ENCODE data around the gene KCND3.

KCND3 gene

DNA sequence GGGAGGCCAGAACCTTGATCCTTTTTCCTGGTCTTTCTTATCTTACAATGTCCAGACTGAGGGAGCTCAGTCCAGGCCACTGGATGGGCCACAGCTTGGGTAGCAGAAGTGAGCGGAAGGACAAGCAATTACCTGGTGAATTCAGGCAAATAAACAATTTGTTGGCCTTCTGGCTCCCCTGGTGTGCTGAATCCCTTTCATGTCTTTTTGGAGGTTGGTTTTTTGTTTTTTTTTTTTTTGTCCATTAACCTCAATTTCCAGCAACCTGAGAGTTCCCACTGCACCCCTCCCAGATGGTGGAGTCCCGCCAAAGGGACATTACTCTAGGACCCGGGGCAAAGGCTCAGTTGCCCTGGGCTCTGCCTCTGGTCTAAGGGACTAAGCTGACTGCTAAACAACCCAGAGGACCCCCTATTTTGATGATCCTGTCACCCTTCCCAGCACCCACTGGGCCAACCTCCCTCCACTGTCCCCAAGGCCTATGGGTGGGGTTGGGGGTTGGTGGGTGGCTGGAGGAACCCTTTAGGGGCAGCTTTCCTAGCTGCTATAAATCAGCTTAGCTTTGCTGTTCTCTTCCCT is 85.5 kb downstream of the KCND3 start:
- no peak for DNase-seq (ENCODE audit: low read depth in 1 of 2, low spot score in 1 of 2)
- Histone ChIP-seq H3K27me3 (ENCODE audit: insufficient read depth, poor library complexity, severe bottlenecking) (no peaks in the 10 kb centered on the region), H3K4me3 (replicated peaks; ENCODE audit: insufficient read depth, low read length) (no peak overlapping the region), H3K27ac (replicated peaks) (no peak overlapping the region)
- TF ChIP-seq POLR2AphosphoS5 (IDR thresholded peaks at IDR 0.05; ENCODE audit: low read depth), result no peak

DNA sequence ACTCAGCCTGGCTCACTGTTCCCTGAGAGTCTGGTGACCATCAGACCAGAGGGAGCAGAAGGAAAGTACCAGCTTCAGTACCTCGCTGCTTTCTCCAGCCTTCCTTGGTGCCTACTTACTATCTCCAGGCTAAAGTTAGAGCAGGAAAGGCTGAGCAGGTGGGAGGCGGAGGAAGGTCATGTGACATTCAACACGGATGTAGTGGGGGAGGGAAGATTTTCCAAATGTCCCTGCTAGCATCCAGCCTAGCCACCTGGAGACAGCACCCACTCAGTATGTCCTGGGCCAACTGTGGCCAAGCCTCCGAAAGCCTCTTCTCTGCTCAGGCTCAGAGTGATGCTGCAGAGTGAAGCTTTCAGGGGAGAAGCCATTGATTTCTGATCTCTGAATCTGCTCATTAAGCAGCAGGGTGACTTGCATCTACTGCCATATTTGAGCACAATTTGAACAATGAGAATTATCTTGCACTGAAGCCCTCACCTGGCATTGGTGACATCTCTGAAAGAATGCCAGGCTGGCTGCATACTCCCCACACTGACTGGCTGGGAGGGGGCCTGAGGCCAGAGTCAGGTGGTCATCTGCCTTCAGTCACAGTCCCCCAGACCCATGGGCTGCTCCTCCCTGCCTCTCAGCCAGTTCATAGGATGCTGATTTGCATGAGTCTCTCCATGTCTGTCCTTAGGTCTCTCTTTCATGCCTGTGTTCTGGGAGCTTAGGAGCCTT is 86.2 kb downstream of the KCND3 start:
- H3K27ac ChIP-seq (replicated peaks), result no peak overlapping the region
- DNase-seq (ENCODE audit: low read depth in 1 of 2, low spot score in 1 of 2), result no peak
- no peak for TF ChIP-seq POLR2AphosphoS5 (IDR thresholded peaks at IDR 0.05; ENCODE audit: low read depth)
- TF ChIP-seq REST (IDR thresholded peaks at IDR 0.05; ENCODE audit: insufficient replicate concordance, low read depth), result no peak
- TF ChIP-seq SPI1 (IDR thresholded peaks at IDR 0.05; ENCODE audit: borderline replicate concordance, low read depth), result no peak
- TF ChIP-seq GABPA (IDR thresholded peaks at IDR 0.05; ENCODE audit: low read depth), result no peak
- TF ChIP-seq, protein P1, sequence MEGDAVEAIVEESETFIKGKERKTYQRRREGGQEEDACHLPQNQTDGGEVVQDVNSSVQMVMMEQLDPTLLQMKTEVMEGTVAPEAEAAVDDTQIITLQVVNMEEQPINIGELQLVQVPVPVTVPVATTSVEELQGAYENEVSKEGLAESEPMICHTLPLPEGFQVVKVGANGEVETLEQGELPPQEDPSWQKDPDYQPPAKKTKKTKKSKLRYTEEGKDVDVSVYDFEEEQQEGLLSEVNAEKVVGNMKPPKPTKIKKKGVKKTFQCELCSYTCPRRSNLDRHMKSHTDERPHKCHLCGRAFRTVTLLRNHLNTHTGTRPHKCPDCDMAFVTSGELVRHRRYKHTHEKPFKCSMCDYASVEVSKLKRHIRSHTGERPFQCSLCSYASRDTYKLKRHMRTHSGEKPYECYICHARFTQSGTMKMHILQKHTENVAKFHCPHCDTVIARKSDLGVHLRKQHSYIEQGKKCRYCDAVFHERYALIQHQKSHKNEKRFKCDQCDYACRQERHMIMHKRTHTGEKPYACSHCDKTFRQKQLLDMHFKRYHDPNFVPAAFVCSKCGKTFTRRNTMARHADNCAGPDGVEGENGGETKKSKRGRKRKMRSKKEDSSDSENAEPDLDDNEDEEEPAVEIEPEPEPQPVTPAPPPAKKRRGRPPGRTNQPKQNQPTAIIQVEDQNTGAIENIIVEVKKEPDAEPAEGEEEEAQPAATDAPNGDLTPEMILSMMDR (IDR thresholded peaks at IDR 0.05; ENCODE audit: insufficient read depth, low read length), result no peak
- H3K4me3 ChIP-seq (replicated peaks; ENCODE audit: insufficient read depth, low read length), result no peak overlapping the region
- no peaks in the 10 kb centered on the region for H3K27me3 ChIP-seq (ENCODE audit: insufficient read depth, poor library complexity, severe bottlenecking)

GRCh38 chr1:111895469-111895868 is 94.0 kb downstream of the KCND3 start:
- no peak overlapping the region for H3K4me3 ChIP-seq (replicated peaks; ENCODE audit: insufficient read depth, low read length)
- no peak for DNase-seq (ENCODE audit: low read depth in 1 of 2, low spot score in 1 of 2)
- TF ChIP-seq REST (IDR thresholded peaks at IDR 0.05; ENCODE audit: insufficient replicate concordance, low read depth), result no peak
- no peak for TF ChIP-seq POLR2AphosphoS5 (IDR thresholded peaks at IDR 0.05; ENCODE audit: low read depth)
- TF ChIP-seq GABPA (IDR thresholded peaks at IDR 0.05; ENCODE audit: low read depth), result no peak
- TF ChIP-seq, protein P1 (IDR thresholded peaks at IDR 0.05; ENCODE audit: insufficient read depth, low read length), result no peak
- no peak for TF ChIP-seq SPI1 (IDR thresholded peaks at IDR 0.05; ENCODE audit: borderline replicate concordance, low read depth)

DNA sequence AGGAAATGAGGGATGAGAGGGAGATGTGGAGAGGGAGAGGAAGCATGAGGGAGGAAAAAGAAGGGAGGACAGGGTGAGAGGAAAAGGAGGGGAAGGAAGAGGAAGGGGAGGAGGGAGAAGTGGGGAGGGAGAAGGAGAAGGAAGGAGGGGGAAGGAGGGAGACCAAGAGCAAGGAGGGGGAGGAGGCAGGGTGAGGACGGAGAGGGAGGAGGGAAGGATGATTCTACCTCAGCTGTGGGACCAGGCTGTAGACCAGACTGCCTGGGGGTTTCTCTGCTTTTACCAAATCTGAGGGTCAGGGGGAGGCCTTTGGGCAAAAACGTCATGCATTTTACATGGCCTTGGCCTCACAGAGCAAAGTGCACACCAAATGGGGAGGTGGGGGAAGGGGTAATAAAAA is 94.5 kb downstream of the KCND3 start:
- Histone ChIP-seq H3K4me3 (replicated peaks; ENCODE audit: insufficient read depth, low read length) (no peak overlapping the region), H3K27ac (replicated peaks) (no peak overlapping the region), H3K27me3 (ENCODE audit: insufficient read depth, poor library complexity, severe bottlenecking) (peaks cover 5% of the 10 kb centered on the region)
- TF ChIP-seq POLR2AphosphoS5 (IDR thresholded peaks at IDR 0.05; ENCODE audit: low read depth) (no peak), REST (IDR thresholded peaks at IDR 0.05; ENCODE audit: insufficient replicate concordance, low read depth) (no peak), SPI1 (IDR thresholded peaks at IDR 0.05; ENCODE audit: borderline replicate concordance, low read depth) (no peak)
- DNase-seq (ENCODE audit: low read depth in 1 of 2, low spot score in 1 of 2), result no peak

More at GRCh38 chr1:111895469-111895868, 94.0 kb downstream of the KCND3 start:
- Histone ChIP-seq H3K27me3 (ENCODE audit: insufficient read depth, poor library complexity, severe bottlenecking) (peaks cover 2% of the 10 kb centered on the region), H3K27ac (replicated peaks) (no peak overlapping the region)
